Amniotic epithelial cell (primary cell): Measurements from ENCODE around the gene MACROD2.
"Not testable (repeated sequence)": the region's sequence is repeated elsewhere in the genome, so short reads cannot be mapped to it uniquely, and the experiment has no call there.

Experiments used
- DNase-seq: peaks from one replicate; pipeline ENCODE4 v3.0.0-alpha.2; 2010; ENCODE audit warnings: low read depth

Gene MACROD2

GRCh38 chr20:15359056-15359455 lies 1363.7 kb downstream of the MACROD2 start:
- DNase-seq = no peak

DNA sequence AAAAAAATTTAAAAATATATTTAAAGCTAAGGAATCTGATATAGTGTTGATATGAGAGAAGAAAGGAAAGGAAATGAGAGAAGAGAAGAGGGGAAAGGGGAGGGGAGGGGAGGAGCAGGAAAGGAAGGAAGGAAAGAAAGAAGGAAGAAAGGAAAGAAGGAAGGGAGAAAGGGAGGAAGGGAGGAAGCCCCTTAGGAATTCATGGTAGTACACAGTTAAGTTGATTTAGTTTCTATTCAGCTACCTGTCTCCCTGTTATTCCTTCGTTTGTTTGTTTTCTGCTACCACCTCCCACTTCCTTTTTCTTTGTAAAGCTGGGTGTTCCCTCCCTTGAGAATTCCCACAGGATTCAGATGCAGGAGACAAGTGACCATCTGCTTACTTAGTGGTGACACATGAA lies 1367.5 kb downstream of the MACROD2 start:
- no peak for DNase-seq

DNA sequence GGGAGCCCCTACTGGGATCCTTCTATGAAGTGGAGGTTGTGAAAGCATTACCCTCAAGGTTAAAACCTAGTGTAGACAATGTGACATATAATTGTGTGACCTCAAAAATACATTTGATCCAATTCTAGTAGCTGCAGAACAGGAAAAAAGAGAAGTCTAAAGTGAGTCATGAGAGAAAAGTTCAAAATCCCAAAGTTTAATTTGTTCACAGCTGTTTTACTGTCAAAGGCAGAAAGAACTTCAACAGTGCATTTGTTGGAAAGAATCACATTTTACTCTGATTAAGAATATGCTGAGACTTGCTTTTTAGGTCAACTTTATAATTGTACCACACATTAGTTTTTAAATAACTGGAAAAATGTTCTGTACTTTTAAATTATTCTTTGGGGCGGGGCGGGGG lies 1369.5 kb downstream of the MACROD2 start:
- no peak for DNase-seq

- no peak for DNase-seq
Observed at GRCh38 chr20:15370370-15370769, 1375.1 kb downstream of the MACROD2 start.

- no peak for DNase-seq
Observed at GRCh38 chr20:15374682-15375081, 1379.4 kb downstream of the MACROD2 start.

GRCh38 chr20:15375836-15376235 lies 1380.5 kb downstream of the MACROD2 start:
- DNase-seq = no peak

DNA sequence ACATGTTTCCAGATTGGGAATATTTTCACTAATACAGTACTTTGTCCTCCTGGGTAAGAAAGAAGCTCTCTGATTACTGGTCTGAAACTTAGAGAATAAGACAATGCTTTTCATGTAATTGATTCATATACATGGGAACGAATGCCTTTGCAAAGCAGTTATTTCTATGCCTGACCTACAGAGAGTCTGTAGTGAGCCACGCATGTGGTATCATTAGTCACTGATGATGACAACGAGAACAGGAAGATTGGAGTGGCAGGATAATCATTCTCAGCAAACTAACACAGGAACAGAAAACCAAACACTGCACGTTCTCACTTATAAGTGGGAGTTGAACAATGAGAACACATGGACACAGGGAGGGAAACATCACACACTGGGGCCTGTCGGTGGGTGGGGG lies 1382.3 kb downstream of the MACROD2 start:
- not testable (repeated sequence) for DNase-seq

GRCh38 chr20:15378151-15378550 lies 1382.8 kb downstream of the MACROD2 start:
- DNase-seq = no peak

DNA sequence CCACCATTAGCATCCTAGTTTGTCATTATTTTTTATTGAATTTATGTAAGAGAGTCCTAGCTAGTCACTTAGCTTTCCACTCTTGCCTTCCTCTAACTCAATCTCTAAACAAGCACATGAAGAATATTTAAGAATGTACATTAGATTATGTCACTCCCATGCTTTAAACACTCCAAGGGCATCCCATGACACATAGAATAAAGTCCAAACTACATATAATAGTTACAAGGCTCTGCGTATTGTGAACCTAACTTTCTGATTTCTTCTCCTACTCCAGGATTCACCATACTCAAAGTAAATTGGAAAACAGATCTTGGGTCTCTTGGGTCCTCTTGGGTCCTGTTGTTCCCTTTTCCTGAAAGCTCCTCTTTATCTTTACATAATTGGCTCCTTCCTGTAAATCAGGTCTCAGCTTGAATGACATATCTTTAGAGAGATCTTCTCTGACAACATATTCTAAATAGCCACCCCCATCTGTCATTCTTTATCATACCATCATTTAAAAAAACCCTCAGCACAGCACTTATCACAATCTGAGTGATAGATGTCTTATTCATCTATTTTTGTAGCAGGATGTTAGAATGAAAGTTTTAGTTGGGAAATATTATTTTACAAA lies 1384.5 kb downstream of the MACROD2 start:
- no peak for DNase-seq

GRCh38 chr20:15380770-15381169 lies 1385.5 kb downstream of the MACROD2 start:
- DNase-seq = no peak

- no peak for DNase-seq
Observed at GRCh38 chr20:15387228-15387627, 1391.9 kb downstream of the MACROD2 start.

- no peak for DNase-seq
Observed at GRCh38 chr20:15395457-15395856, 1400.1 kb downstream of the MACROD2 start.

DNA sequence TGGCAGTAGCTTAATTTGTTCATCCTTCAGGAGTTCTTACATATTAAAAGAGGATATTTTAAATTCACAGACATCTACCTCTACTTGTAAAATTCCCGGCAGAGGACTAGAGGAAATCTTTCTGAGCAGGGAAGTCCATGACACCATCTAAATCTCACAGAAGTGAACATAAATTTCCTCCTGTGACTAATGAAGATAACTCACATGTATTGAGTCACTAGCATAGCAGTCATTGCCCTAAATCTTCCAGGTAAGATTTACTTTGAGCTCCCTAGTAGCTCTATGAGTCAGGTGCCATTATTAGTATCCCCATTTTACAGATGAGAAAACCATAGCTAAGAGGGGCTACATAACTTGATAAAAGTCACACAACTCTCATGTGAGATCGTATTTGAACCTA lies 1400.7 kb downstream of the MACROD2 start:
- DNase-seq = no peak

DNA sequence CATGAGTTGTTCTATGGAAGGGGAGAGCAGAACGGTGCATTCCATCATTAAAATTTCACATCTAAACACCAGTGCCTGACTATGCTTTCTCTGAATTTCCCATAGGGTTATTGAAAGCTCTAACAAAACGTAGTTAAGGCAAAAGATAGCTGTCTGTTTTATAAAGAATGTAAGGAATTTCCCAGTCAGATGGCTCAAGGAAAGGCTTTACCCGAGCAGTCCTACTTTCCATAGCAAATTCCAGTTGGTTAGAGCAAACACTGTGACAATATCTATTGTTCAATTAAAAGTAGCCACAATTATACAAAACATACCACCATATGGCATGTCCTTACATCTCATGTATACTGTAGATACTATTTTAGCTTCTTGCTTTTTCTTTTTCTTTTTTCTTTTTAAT lies 1401.6 kb downstream of the MACROD2 start:
- no peak for DNase-seq

DNA sequence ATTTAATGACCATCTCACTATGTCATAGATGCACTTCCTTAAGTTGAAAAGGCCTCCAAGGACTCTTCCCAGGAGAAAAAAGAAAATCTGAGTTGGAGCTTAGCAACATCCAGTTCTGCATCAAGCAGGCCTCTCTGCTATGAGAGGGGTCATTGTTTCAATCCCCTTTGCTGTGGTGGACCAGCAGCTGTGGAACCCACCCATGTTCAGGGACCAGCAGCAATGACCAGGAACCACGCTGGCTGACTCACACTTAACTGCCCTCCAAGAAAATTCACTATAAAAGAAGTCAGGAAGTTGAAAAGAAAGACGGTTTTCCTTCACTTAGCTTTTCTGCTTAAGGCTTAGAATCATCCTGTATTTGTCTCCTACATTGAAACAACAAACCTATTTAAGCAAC lies 1404.5 kb downstream of the MACROD2 start:
- no peak for DNase-seq

DNA sequence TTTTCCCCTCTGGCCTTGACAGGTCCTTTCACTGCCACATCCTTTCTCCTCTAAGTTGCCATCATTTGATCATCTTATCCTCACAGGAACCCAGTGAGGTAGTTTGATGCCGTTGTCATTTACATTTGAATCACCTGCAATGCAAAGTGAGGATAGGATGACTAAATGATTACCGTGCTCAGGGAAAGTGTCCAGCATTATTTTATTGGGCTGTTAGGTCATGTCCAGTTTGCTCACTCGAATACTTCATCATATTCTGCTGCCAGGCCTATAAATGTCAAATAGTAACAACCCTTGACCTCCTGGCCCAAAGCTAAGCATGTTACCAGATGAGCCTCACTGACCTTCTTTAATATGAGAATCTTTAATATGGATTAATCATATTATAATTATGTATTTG lies 1410.8 kb downstream of the MACROD2 start:
- no peak for DNase-seq

GRCh38 chr20:15411781-15412180 lies 1416.5 kb downstream of the MACROD2 start:
- DNase-seq = no peak

DNA sequence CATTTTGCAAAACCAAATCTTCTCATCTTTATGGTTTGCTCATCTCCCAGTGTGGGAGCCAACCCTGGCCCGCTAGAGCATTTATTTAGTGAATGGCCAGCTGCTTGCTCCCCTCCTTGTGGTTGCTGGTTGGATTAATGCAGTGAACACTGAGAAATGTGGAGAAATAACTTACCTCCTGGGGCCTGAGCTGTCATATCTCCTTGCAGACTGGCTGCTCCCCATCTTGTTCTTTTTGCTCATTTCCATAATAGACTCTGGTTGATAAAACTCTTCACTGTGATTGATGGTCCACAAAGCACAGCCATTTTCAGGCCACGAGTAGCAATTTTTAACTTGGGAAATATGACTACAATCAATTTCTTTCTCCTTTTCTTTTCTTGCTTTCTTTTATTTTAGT lies 1420.6 kb downstream of the MACROD2 start:
- no peak for DNase-seq

DNA sequence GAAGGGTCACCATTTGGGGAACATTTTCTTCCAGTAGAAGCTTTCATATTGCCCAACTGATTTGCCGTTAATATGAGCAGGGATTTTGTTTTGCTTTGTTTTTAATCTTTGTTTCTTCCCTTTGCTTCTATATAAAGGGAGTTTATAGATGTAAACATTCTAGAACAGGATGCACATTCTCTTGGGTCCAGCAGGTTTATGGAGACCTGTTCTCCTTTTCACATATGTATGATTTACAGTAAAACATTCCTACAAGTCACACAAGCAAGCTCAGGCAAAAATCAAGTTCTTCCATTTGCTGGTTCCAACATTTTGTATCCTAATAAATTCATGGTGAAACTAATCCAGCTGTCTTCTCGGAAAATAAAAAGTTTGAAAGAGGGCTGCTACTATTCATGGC lies 1424.5 kb downstream of the MACROD2 start:
- DNase-seq = no peak

GRCh38 chr20:15422966-15423365 lies 1427.7 kb downstream of the MACROD2 start:
- no peak for DNase-seq

- DNase-seq = no peak
Observed at GRCh38 chr20:15439551-15439950, 1444.2 kb downstream of the MACROD2 start.

GRCh38 chr20:15440049-15440820 lies 1444.9 kb downstream of the MACROD2 start:
- DNase-seq = no peak

GRCh38 chr20:15445056-15445840 lies 1449.9 kb downstream of the MACROD2 start:
- DNase-seq = no peak
